ENCODE results near the gene GATB.

Gene GATB

GRCh38 chr4:151729731-151730559 lies 30.9 kb downstream of the GATB start:
- no peak for DNase-seq (ENCODE audit: low spot score)

- DNase-seq (ENCODE audit: low spot score), result no peak
Observed at GRCh38 chr4:151728679-151729078, 32.1 kb downstream of the GATB start.

GRCh38 chr4:151728006-151728405 lies 32.8 kb downstream of the GATB start:
- no peak for DNase-seq (ENCODE audit: low spot score)

DNA sequence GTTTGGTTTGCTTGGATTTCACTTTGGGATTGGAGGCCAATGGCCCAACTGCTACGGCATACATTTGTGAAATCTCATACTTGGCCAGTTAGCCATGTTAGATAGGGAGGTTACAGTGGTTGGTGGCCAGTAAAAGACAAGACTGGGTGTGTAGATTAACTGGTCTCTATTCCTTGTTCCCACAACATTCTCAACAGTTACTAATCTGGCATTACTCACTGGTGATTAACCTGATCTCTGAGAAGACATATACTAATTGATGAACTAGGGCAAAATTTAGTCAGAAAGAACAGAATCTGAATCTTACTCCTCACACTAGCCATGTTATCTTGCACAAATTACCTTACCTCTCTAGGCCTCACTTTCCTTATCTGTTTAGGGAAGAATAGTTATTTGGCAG lies 33.4 kb downstream of the GATB start:
- DNase-seq (ENCODE audit: low spot score), result no peak

DNA sequence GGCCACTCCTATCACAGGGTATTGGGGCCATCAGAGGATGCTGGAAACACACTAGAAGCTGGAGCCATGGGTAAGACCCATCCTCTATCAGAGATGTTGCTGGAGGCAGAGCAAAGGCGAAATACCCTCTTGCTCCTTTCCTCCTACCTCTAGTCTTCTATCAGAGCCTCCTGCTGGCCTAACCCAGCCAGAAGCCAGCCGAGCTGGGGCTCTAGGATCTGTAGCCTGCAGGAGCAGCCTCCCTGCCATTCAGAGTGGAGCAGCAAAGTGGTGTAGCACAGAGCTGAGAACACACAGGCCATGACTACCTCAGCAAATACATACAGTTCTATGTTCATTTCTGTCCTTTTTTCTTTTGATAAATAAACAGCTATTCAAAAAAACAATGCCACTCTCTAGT lies 35.7 kb downstream of the GATB start:
- no peak for DNase-seq (ENCODE audit: low spot score)

GRCh38 chr4:151721916-151722315 lies 38.9 kb downstream of the GATB start:
- DNase-seq (ENCODE audit: low spot score), result no peak

DNA sequence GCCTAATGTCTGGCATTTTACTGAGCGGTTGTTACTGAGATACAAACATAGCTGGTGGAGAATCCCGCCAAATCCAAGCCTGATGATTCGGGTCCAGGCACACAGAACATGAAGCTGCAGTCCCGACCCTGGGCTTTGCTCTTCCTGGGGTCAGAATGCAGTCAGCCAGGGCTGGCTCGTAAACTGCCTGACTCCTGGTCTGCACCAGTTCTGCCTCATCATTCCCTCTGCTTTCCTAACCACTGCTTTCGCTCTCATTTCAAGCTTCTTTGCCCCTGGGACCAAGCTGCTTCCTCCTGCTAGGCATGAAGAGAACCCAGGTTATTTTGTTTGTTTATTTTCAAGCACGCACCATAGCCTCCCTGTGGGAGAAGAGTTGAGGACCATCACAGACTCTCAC lies 39.3 kb downstream of the GATB start:
- no peak for DNase-seq (ENCODE audit: low spot score)

GRCh38 chr4:151719956-151720334 lies 40.9 kb downstream of the GATB start:
- no peak for DNase-seq (ENCODE audit: low spot score)

DNA sequence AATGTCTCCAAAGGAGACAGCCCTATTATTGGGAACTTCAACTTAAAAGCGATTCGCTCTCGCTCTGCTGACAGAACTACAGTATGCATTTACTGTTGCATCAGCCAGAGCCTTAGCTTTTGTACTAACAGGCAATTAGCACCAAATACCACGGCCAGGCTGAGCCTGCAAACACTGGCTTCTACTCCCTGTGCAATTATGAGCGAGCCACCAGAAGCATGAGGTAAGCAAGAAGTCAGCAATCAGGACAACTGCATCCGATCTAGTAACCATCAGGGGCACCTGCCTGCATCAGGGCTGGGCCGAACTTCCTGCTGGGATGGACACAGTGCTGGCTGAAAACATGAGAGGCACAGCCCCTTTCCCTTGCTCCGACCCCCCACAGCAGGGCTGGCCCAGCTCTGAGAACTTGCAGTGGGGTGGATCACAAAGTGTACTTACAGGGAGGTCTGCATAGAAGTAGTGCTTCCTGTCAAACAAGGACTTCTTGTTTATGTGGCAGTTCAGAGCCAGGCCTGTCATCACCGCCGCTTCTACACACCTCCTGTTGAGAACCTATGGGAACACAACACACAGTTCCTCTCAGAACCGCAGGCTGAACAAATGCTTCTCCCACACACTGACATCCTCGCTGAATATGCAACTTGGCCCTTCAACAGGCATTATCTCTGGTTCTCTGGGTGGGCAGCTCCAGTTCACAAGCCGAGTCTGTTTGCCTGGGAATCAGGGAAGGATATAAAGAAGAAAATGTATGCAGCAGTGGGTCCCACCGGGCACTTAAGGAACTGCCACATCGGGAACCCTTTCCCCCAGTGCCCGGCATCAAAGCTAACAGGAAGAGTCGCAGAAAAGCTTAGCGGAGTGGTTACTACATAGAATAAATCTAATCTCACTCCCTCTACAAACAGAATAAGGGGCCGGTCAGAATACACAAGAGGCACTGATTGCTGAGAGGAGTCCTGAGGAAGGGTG lies 41.5 kb downstream of the GATB start:
- DNase-seq (ENCODE audit: low spot score), result no peak

- no peak for DNase-seq (ENCODE audit: low spot score)
Observed at GRCh38 chr4:151717909-151718628, 42.7 kb downstream of the GATB start.

- no peak for DNase-seq (ENCODE audit: low spot score)
Observed at GRCh38 chr4:151717314-151717713, 43.5 kb downstream of the GATB start.

GRCh38 chr4:151716324-151716723 lies 44.5 kb downstream of the GATB start:
- DNase-seq (ENCODE audit: low spot score), result no peak

- DNase-seq (ENCODE audit: low spot score), result no peak
Observed at GRCh38 chr4:151715881-151716280, 44.9 kb downstream of the GATB start.

DNA sequence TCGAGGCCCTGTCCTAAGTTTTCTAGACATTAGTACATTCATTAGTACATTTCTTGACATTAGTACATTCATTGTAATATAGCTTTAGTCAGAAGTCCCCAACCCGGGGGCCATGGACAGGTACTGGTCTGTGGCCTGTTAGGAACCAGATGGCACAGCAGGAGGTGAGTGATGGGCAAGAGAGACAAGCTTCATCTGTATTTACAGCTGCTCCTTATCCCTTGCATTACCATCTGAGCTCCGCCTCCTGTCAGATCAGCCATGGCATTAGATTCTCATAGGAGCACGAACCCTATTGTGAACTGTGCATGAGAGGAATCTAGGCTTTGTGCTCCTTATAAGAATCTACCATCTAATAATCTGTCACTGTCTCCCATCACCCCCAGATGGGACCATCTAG lies 48.0 kb downstream of the GATB start:
- no peak for DNase-seq (ENCODE audit: low spot score)

GRCh38 chr4:151711646-151712045 lies 49.2 kb downstream of the GATB start:
- no peak for DNase-seq (ENCODE audit: low spot score)

DNA sequence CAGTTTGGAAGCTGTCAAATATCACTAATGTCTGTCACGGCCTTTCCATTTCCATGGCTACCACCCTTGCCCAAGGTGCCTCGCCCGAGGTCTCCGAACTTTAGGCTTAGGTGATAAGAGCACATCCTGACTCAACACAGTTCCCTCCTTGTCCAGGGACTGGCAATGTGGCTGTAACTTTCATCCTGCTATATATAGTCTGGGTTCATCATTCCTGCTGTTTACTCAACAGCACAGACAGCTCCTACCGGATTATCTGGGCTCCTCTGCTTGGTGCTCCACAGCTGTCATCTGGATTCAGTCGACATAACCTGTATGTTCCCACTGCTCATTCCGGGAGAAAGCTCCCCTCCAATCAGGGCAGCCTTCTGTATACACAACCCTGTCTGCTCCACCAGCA lies 51.2 kb downstream of the GATB start:
- no peak for DNase-seq (ENCODE audit: low spot score)

GRCh38 chr4:151709071-151709470 lies 51.7 kb downstream of the GATB start:
- no peak for DNase-seq (ENCODE audit: low spot score)

DNA sequence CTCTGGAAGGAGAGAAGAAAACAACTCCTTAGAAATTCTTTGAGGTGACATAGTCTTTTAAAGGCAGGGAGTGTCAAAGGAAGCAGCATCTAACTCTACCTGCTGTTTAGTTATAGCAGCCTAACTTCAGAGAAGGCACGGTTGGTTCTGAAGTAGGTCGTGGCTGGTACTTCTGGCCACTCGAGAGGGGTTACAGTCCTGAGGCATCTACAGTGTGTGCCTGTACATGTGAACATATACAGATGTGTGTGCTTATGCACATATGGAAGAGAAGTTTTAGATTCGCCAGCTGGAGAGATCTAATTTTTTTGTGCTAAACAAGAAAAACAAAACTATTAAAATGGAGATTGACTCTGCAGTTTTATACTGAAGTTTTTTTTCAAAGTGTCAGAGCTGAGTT lies 52.7 kb downstream of the GATB start:
- DNase-seq (ENCODE audit: low spot score), result no peak

- no peak for DNase-seq (ENCODE audit: low spot score)
Observed at GRCh38 chr4:151703401-151703800, 57.4 kb downstream of the GATB start.

DNA sequence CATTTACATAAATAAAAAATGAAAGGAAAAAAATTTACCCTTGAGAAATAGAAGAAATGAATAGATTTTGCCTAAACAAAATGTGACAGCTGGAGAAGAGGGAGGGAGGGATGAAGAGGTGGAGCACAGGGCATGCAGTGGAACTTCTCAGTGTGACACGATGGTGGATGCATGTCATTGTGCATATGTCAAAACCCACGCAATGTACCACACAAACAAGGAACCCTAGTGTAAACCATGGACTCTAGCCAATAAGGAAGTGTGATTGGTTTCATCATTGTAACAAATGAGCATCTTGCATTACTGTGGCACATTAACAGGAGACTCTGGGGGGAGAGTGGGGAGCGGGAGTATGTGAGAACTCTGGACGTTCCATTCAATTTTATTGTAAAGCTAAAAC lies 58.6 kb downstream of the GATB start:
- no peak for DNase-seq (ENCODE audit: low spot score)

- DNase-seq (ENCODE audit: low spot score), result no peak
Observed at GRCh38 chr4:151700566-151701316, 60.1 kb downstream of the GATB start.

DNA sequence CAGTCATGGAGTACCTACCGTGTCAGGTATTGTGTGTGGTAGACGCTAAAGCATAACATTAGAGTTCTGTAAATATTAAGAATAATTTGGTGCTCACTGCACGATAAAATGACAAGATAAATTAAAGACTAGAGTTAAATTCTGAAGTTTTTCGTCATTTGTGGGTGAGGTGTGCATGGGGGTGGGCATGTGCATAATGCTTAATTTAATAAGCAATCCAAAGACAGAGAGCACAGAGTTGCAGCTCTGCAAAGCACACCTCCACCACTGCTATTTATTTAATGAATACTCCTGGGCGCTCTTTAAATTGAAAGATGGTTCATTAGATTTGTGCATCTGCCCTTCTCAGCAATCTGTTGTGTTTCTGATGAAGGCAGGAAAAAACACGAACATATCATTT lies 62.6 kb downstream of the GATB start:
- DNase-seq (ENCODE audit: low spot score), result no peak

Data from germinal center (tissue), 1 donor.